A549 (cell line): ENCODE measurements around the gene CREM. TPM values are rescaled to one million over a fixed set of nuclear protein-coding genes. Genes with fewer than 3 reads are reported as not detected.

Source experiments
- ATAC-seq, 2 experiments: fragments of 200-7000 bp in 1 of 2; fragments of >200 bp in 1 of 2; cut with Nextera tagmentation in 1 of 2; cut with Tn5 transposase in 1 of 2; 3 replicates each; pipeline versions ENCODE4 v1.8.0 to v1.9.1; 2018 to 2020; ENCODE audit warnings: mild to moderate bottlenecking in 1 of 2, moderate library complexity in 1 of 2
- CTCF ChIA-PET: fragments of 300-600 bp; sonication (Branson Sonifier 250); formaldehyde crosslinking; extraction: SDS; loops from one replicate; lab custom pipeline; 2021; ENCODE audit warnings: antibody characterized with exemption, inconsistent platforms; lab: Yijun Ruan, JAX
- POLR2A ChIA-PET: fragments of 350-600 bp; formaldehyde crosslinking; extraction: SDS; loops from one replicate; lab custom pipeline; 2021; ENCODE audit warnings: antibody characterized with exemption, inconsistent platforms; lab: Yijun Ruan, JAX
- DNase-seq, 2 experiments: peaks; one replicate each; pipeline versions ENCODE4 v3.0.0 to v3.0.0-alpha.2; 2011 to 2016; ENCODE audit warnings: low read depth in 1 of 2, low spot score in 1 of 2
- FAIRE-seq: peaks from 2 replicates; lab custom pipeline; 2011; peaks lifted over from hg19 to GRCh38; lab: Jason Lieb, UNC
- H3K27ac ChIP-seq, 2 experiments: fragments of >200 bp; sonication (Bioruptor Twin); formaldehyde crosslinking; 3 replicates each; pipeline ENCODE4 v1.5.1; 2016 to 2017
- H3K4me1 ChIP-seq: fragments of >200 bp; sonication (Bioruptor Twin); formaldehyde crosslinking; 3 replicates; pipeline ENCODE4 v1.6.1; 2016
- H3K4me2 ChIP-seq: fragments of >200 bp; sonication (Bioruptor Twin); formaldehyde crosslinking; 3 replicates; pipeline ENCODE4 v1.6.1; 2016
- H3K4me3 ChIP-seq: fragments of >200 bp; sonication (Bioruptor Twin); formaldehyde crosslinking; 3 replicates; pipeline ENCODE4 v1.5.1; 2016
- H3K9me3 ChIP-seq: fragments of >200 bp; sonication (Bioruptor Twin); formaldehyde crosslinking; 3 replicates; pipeline ENCODE4 v1.6.1; 2016
- CBX2 ChIP-seq: fragments of 200-600 bp; sonication (generic); IDR thresholded peaks from 2 replicates; pipeline ENCODE4 v1.6.1; 2016; ENCODE audit warnings: low read depth, mild to moderate bottlenecking, borderline replicate concordance
- CEBPB ChIP-seq, 2 experiments: fragments of >200 bp in 1 of 2; sonication (Bioruptor Twin) in 1 of 2; formaldehyde crosslinking in 1 of 2; IDR thresholded peaks; 2 replicates each; pipeline ENCODE4 v1.6.1; 2012 to 2016
- FOSB ChIP-seq: fragments of 250-450 bp; sonication (Bioruptor Pico); IDR thresholded peaks from 2 replicates; pipeline ENCODE4 v1.5.0; 2020; ENCODE audit warnings: mild to moderate bottlenecking, moderate library complexity
- FOXS1 ChIP-seq: fragments of 250-450 bp; sonication (Bioruptor Pico); IDR thresholded peaks from 2 replicates; pipeline ENCODE4 v1.5.0; 2020; ENCODE audit warnings: mild to moderate bottlenecking, moderate library complexity
- HDAC2 ChIP-seq: fragments of 200-600 bp; sonication (generic); IDR thresholded peaks from 2 replicates; pipeline ENCODE4 v1.6.1; 2016
- HOXB5 ChIP-seq: fragments of 250-450 bp; sonication (Bioruptor Pico); IDR thresholded peaks from 2 replicates; pipeline ENCODE4 v1.5.0; 2020; ENCODE audit warnings: mild to moderate bottlenecking, moderate library complexity
- JUNB ChIP-seq: fragments of >200 bp; sonication (Bioruptor Twin); formaldehyde crosslinking; IDR thresholded peaks from 2 replicates; pipeline ENCODE4 v1.6.1; 2016
- MAFK ChIP-seq: fragments of 450-650 bp; IDR thresholded peaks from 2 replicates; pipeline ENCODE4 v1.6.1; 2014; ENCODE audit not compliant: partially characterized antibody
- MYC ChIP-seq: IDR thresholded peaks from 2 replicates; pipeline ENCODE4 v1.6.1; 2012; ENCODE audit warnings: mild to moderate bottlenecking, inconsistent platforms, low read length, improper control_type of control experiment, borderline replicate concordance
- RAD21 ChIP-seq, 2 experiments: fragments of >200 bp in 1 of 2; sonication (Bioruptor Twin) in 1 of 2; formaldehyde crosslinking in 1 of 2; IDR thresholded peaks in 1 of 2; conservative IDR thresholded peaks in 1 of 2; 2 replicates in 1 of 2; 3 replicates in 1 of 2; pipeline ENCODE4 v1.6.1; 2012 to 2018; ENCODE audit warnings: inconsistent platforms in 1 of 2
- RFX5 ChIP-seq: fragments of 450-650 bp; IDR thresholded peaks from 2 replicates; pipeline ENCODE4 v1.7.1; 2014; ENCODE audit warnings: antibody characterized with exemption, mild to moderate bottlenecking, moderate library complexity
- RNF2 ChIP-seq: fragments of 200-600 bp; sonication (generic); IDR thresholded peaks from 2 replicates; pipeline ENCODE4 v1.6.1; 2016; ENCODE audit warnings: low read depth, mild to moderate bottlenecking, antibody characterized with exemption, moderate library complexity, borderline replicate concordance
- SREBF2 ChIP-seq: fragments of 450-650 bp; IDR thresholded peaks from 2 replicates; pipeline ENCODE4 v1.6.1; 2014; ENCODE audit warnings: mild to moderate bottlenecking, moderate library complexity
- ZSCAN20 ChIP-seq: fragments of 250-450 bp; sonication (Bioruptor Pico); IDR thresholded peaks from 2 replicates; pipeline ENCODE4 v1.8.0; 2022; ENCODE audit warnings: mild to moderate bottlenecking, moderate library complexity
- WGBS: methylation state at CpG from one replicate; pipeline ENCODE4 v1.1.6; 2017; ENCODE audit errors: missing lambda C conversion rate; 5-methylcytosine and 5-hydroxymethylcytosine counted together
- polyA plus RNA-seq, 4 experiments: library from polyadenylated mRNA; depleted of rRNA in 3 of 4; stranded (reverse); fragments of >200 nt; fragmentation: RNase III in 1 of 4; extraction: RNeasy Plus Mini Kit Qiagen cat#74134 plus additional on column Dnase treatment in 1 of 4; gene quantifications; 2 replicates in 3 of 4; 3 replicates in 1 of 4; pipeline ENCODE4 v1.2.3, GENCODE V29; 2011 to 2017
- TF ChIP-seq, protein P1 (sequence below): fragments of 250-450 bp; sonication (Bioruptor Pico); IDR thresholded peaks from 2 replicates; pipeline ENCODE4 v1.5.0; 2020; ENCODE audit warnings: low read depth, mild to moderate bottlenecking, moderate library complexity
- TF ChIP-seq, protein P2 (sequence below): fragments of 450-650 bp; IDR thresholded peaks from 2 replicates; pipeline ENCODE4 v1.6.1; 2014; ENCODE audit warnings: antibody characterized with exemption
- TF ChIP-seq, protein P3 (sequence below): fragments of 250-450 bp; sonication (Bioruptor Pico); IDR thresholded peaks from 2 replicates; pipeline ENCODE4 v1.5.0; 2021; ENCODE audit warnings: mild to moderate bottlenecking, moderate library complexity, borderline replicate concordance
- TF ChIP-seq, protein P4 (sequence below): fragments of 150-350 bp; IDR thresholded peaks from 2 replicates; pipeline ENCODE4 v1.6.1; 2014; ENCODE audit warnings: low read depth, mild to moderate bottlenecking, low read length
- TF ChIP-seq, protein P5 (sequence below): fragments of >200 bp; sonication (Bioruptor Twin); formaldehyde crosslinking; IDR thresholded peaks from 2 replicates; pipeline ENCODE4 v1.6.1; 2016

The CREM gene
- polyA plus RNA-seq, 2 of the 4 experiments (the other 2 are of a cell fraction): 53.3 to 112 TPM

DNA sequence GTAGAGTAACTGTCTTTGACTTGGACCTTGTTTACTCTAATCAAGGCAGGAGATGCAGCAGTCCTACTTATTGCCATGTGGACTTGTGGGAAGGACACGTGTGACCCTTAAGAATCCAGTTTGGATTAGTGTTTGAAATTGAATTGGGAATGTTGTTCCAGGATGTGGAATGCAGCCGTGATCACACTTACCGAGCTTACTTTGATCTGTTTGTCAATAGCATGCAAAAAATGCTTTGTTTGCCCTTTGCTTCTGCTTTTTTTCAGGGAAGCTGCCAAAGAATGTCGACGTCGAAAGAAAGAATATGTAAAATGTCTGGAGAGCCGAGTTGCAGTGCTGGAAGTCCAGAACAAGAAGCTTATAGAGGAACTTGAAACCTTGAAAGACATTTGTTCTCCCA, 84.7 kb downstream of the CREM start:
- 79% methylated on average over 7 of the region's 7 CpGs for WGBS
- H3K27ac ChIP-seq: no peak overlapping the region

DNA sequence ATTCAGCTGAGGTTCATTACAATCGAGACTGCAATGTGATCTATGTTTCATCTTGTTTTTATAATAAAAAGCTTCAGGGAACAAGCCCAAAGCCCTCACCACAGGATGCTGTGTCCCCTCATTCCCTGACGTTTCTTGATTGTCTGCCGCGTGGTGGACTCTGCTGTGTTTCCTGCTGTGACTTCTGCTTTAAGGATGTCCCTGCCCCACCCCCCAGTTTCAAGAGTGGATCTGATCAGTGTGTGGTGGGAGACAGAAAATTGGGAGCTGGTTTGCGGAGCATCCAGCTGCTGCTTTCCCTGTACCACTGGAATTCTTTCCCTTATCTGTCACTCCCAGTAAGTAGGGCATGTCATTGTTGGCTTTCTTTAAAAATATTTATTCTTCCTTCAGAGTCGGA, 86.2 kb downstream of the CREM start:
- no peak for TF ChIP-seq FOSB (CRISPR knock-in tag)
- no peak for TF ChIP-seq SREBF2
- TF ChIP-seq RNF2: no peak
- TF ChIP-seq CBX2: no peak
- TF ChIP-seq ZSCAN20 (CRISPR knock-in tag): no peak
- no peak for TF ChIP-seq MAFK
- TF ChIP-seq, protein P1, sequence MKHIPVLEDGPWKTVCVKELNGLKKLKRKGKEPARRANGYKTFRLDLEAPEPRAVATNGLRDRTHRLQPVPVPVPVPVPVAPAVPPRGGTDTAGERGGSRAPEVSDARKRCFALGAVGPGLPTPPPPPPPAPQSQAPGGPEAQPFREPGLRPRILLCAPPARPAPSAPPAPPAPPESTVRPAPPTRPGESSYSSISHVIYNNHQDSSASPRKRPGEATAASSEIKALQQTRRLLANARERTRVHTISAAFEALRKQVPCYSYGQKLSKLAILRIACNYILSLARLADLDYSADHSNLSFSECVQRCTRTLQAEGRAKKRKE (CRISPR knock-in tag): no peak
- no peak for TF ChIP-seq MYC
- no peak for TF ChIP-seq RAD21 (conservative IDR thresholded peaks at IDR 0.05 in 1 of 2, IDR thresholded peaks at IDR 0.05 in 1 of 2)
- no peak for TF ChIP-seq CEBPB (IDR thresholded peaks at IDR 0.05)
- TF ChIP-seq RFX5: no peak
- no peak for TF ChIP-seq JUNB
- TF ChIP-seq HOXB5 (CRISPR knock-in tag): no peak
- TF ChIP-seq, protein P2, sequence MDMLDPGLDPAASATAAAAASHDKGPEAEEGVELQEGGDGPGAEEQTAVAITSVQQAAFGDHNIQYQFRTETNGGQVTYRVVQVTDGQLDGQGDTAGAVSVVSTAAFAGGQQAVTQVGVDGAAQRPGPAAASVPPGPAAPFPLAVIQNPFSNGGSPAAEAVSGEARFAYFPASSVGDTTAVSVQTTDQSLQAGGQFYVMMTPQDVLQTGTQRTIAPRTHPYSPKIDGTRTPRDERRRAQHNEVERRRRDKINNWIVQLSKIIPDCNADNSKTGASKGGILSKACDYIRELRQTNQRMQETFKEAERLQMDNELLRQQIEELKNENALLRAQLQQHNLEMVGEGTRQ: no peak
- no peak for TF ChIP-seq FOXS1 (CRISPR knock-in tag)
- ChIA-PET CTCF (interaction anchor here (1.4 to 16.9 kb wide), 4 partner anchors 8 to 351 kb away, joined by 3 to 246 read pairs (median 10); partner anchors contain the start of gene CREM), POLR2A (interaction anchor here (1.1 to 1.2 kb wide), 2 partner anchors 84 to 86 kb away, joined by 3 to 4 read pairs; partner anchors contain the start of gene CREM)
- no peak overlapping the region for H3K4me2 ChIP-seq
- no peak for DNase-seq
- H3K27ac ChIP-seq: no peak overlapping the region
- H3K4me1 ChIP-seq: no peaks in the 10 kb centered on the region
- FAIRE-seq: no peak
- no peak overlapping the region for H3K4me3 ChIP-seq
- 83% methylated on average over 6 of the region's 6 CpGs for WGBS
- H3K9me3 ChIP-seq: no peaks in the 10 kb centered on the region
- no peak for ATAC-seq

More for the DNA sequence above, 84.7 kb downstream of the CREM start:
- CTCF ChIA-PET: interaction anchor here (1.1 to 16.9 kb wide), 2 partner anchors 25 to 91 kb away, joined by 3 to 246 read pairs; partner anchors contain the start of gene CREM
- TF ChIP-seq, protein P3, sequence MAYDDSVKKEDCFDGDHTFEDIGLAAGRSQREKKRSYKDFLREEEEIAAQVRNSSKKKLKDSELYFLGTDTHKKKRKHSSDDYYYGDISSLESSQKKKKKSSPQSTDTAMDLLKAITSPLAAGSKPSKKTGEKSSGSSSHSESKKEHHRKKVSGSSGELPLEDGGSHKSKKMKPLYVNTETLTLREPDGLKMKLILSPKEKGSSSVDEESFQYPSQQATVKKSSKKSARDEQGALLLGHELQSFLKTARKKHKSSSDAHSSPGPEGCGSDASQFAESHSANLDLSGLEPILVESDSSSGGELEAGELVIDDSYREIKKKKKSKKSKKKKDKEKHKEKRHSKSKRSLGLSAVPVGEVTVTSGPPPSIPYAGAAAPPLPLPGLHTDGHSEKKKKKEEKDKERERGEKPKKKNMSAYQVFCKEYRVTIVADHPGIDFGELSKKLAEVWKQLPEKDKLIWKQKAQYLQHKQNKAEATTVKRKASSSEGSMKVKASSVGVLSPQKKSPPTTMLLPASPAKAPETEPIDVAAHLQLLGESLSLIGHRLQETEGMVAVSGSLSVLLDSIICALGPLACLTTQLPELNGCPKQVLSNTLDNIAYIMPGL (CRISPR knock-in tag): no peak
- no peak for TF ChIP-seq HDAC2
- TF ChIP-seq, protein P4, sequence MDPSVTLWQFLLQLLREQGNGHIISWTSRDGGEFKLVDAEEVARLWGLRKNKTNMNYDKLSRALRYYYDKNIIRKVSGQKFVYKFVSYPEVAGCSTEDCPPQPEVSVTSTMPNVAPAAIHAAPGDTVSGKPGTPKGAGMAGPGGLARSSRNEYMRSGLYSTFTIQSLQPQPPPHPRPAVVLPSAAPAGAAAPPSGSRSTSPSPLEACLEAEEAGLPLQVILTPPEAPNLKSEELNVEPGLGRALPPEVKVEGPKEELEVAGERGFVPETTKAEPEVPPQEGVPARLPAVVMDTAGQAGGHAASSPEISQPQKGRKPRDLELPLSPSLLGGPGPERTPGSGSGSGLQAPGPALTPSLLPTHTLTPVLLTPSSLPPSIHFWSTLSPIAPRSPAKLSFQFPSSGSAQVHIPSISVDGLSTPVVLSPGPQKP: no peak
- TF ChIP-seq, protein P5, sequence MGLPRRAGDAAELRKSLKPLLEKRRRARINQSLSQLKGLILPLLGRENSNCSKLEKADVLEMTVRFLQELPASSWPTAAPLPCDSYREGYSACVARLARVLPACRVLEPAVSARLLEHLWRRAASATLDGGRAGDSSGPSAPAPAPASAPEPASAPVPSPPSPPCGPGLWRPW: no peak
- FAIRE-seq (no peak), ATAC-seq (no peak), DNase-seq (no peak)
- Histone ChIP-seq H3K4me3 (no peak overlapping the region), H3K4me2 (no peak overlapping the region), H3K4me1 (no peaks in the 10 kb centered on the region), H3K9me3 (no peaks in the 10 kb centered on the region)
- POLR2A ChIA-PET: interaction anchor here (0.7 kb wide), 1 partner anchor 85 kb away, joined by 3 read pairs; the partner anchor contains the start of gene CREM
